ENCODE results near the gene SAMM50. TPM values are rescaled to one million over a fixed set of nuclear protein-coding genes. Genes with fewer than 3 reads are reported as not detected.

The SAMM50 gene
- total RNA-seq, 2 donors from 2014 or later = 54.4 to 56.0 TPM

DNA sequence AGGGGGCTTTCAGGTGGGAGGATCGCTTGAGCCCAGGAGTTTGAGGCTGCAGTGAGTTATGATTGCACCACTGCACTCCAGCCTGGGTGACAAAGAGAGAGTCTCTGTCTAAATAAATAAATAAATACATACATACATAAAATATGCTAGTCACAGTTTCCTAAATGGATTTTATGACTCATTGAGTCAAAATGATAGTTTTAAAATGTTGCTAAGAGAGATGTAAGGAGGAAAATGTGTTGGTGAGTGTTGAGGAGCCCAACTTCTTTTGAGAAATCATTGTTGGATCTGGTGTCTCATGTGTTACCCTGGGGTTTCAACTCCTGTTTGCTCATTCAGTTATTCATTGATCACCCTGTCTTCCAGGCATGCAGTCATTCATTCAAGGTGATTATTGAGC lies 89.9 kb downstream of the SAMM50 start:
- Mint-ChIP-seq H3K4me3 (no peak overlapping the region), H3K9me3 (peaks cover 6% of the 10 kb centered on the region), H3K36me3 (ENCODE audit: low read depth) (peaks cover 6% of the 10 kb centered on the region), H3K27me3 (ENCODE audit: insufficient read depth) (peaks cover 26% of the 10 kb centered on the region), H3K27ac (no peak overlapping the region), H3K4me1 (peaks cover 39% of the 10 kb centered on the region)
- Histone ChIP-seq H3K4me1 (ENCODE audit: control insufficient read depth, insufficient read depth, low read length) (peaks cover 23% of the 10 kb centered on the region), H3K9me3 (ENCODE audit: control insufficient read depth, low read length) (peaks cover 3% of the 10 kb centered on the region), H3K4me3 (ENCODE audit: low read length) (no peak overlapping the region), H3K27me3 (ENCODE audit: control insufficient read depth, insufficient read depth, low read length, poor library complexity, severe bottlenecking) (no peaks in the 10 kb centered on the region), H3K9ac (ENCODE audit: extremely low read depth, low read length, poor library complexity, severe bottlenecking) (no peak overlapping the region), H3K36me3 (ENCODE audit: control insufficient read depth, insufficient read depth, low read length) (no peaks in the 10 kb centered on the region), H3K27ac (ENCODE audit: low read depth, low read length) (no peak overlapping the region)
- no peak for DNase-seq
- WGBS, 2 experiments (ENCODE audit: insufficient coverage in 1 of 2, insufficient read length in 1 of 2) = 93 to 100% methylated on average over 1 of the region's 1 CpG
- TF ChIP-seq, protein P1, sequence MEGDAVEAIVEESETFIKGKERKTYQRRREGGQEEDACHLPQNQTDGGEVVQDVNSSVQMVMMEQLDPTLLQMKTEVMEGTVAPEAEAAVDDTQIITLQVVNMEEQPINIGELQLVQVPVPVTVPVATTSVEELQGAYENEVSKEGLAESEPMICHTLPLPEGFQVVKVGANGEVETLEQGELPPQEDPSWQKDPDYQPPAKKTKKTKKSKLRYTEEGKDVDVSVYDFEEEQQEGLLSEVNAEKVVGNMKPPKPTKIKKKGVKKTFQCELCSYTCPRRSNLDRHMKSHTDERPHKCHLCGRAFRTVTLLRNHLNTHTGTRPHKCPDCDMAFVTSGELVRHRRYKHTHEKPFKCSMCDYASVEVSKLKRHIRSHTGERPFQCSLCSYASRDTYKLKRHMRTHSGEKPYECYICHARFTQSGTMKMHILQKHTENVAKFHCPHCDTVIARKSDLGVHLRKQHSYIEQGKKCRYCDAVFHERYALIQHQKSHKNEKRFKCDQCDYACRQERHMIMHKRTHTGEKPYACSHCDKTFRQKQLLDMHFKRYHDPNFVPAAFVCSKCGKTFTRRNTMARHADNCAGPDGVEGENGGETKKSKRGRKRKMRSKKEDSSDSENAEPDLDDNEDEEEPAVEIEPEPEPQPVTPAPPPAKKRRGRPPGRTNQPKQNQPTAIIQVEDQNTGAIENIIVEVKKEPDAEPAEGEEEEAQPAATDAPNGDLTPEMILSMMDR (conservative IDR thresholded peaks at IDR 0.05) = no peak

Other genes starting within 250 kb of the SAMM50 start
- gene EFCAB6, start 143.1 kb upstream of the SAMM50 start, total RNA-seq = 1 to 10 TPM; 1.8 to 2.0 TPM
- gene SULT4A1, start 92.9 kb upstream of the SAMM50 start, total RNA-seq = 10 to 100 TPM; 11.4 to 12.7 TPM
- gene PNPLA5, start 63.4 kb upstream of the SAMM50 start, total RNA-seq = under 1 TPM; 0.68 to 0.73 TPM
- gene PNPLA3, start 31.6 kb upstream of the SAMM50 start, total RNA-seq = 10 to 100 TPM; 48.1 to 52.6 TPM
- gene PARVB, start 68.9 kb downstream of the SAMM50 start, total RNA-seq = 10 to 100 TPM; 29.6 to 32.3 TPM
- under 1 TPM; 0.11 to 0.44 TPM for gene PARVG, start 225.5 kb downstream of the SAMM50 start, total RNA-seq